HEK293 (cell line): ENCODE data around the gene SPTAN1.

ENCODE experiments used
- CTCF ChIA-PET: fragments of 350-600 bp; formaldehyde crosslinking; extraction: SDS; loops from one replicate; lab custom pipeline; 2021; ENCODE audit warnings: antibody characterized with exemption; lab: Yijun Ruan, JAX
- POLR2A ChIA-PET: fragments of 300-600 bp; formaldehyde crosslinking; extraction: SDS; loops from one replicate; lab custom pipeline; 2020; ENCODE audit warnings: antibody characterized with exemption, inconsistent platforms; lab: Yijun Ruan, JAX
- H3K27ac ChIP-seq: fragments of 200-500 bp; sonication (Bioruptor generic); 2 replicates; pipeline ENCODE4 v1.5.1; 2014; ENCODE audit warnings: low read depth, low read length, control low read depth, inconsistent platforms; ENCODE audit errors: extremely low read depth
- H3K36me3 ChIP-seq, 2 experiments: fragments of 200-500 bp in 1 of 2; sonication (Bioruptor generic) in 1 of 2; 1 replicate in 1 of 2; 2 replicates in 1 of 2; pipeline ENCODE4 v1.5.1; 2014 to 2017; ENCODE audit warnings: inconsistent platforms in 2 of 2, low read length in 2 of 2; ENCODE audit not compliant: control insufficient read depth in 2 of 2, insufficient read depth in 1 of 2
- H3K4me1 ChIP-seq: fragments of 200-500 bp; sonication (Bioruptor generic); 2 replicates; pipeline ENCODE4 v1.5.1; 2014; ENCODE audit warnings: mild to moderate bottlenecking, low read length, inconsistent platforms; ENCODE audit not compliant: control insufficient read depth, insufficient read depth
- H3K4me3 ChIP-seq: 2 replicates; pipeline ENCODE4 v1.5.1; 2011; ENCODE audit warnings: low read depth, mild to moderate bottlenecking, control low read depth, low read length, moderate library complexity
- H3K9me3 ChIP-seq: fragments of 200-500 bp; sonication (Bioruptor generic); 2 replicates; pipeline ENCODE4 v1.5.1; 2014; ENCODE audit warnings: low read depth, low read length, inconsistent platforms; ENCODE audit not compliant: control insufficient read depth, insufficient read depth
- BCL11B ChIP-seq: fragments of 450-650 bp; formaldehyde crosslinking; IDR thresholded peaks from 2 replicates; pipeline ENCODE4 v1.5.1; 2016; ENCODE audit warnings: low read depth, missing biosample characterization, missing genetic modification characterization
- HOXA7 ChIP-seq: sonication (generic); formaldehyde crosslinking; IDR thresholded peaks from 2 replicates; pipeline ENCODE4 v1.8.1; 2022; ENCODE audit warnings: missing genetic modification reagents, borderline replicate concordance
- MYNN ChIP-seq: fragments of 450-650 bp; formaldehyde crosslinking; IDR thresholded peaks from 2 replicates; pipeline ENCODE4 v1.5.1; 2016; ENCODE audit warnings: missing biosample characterization, missing genetic modification characterization, borderline replicate concordance
- MZF1 ChIP-seq: fragments of 450-650 bp; formaldehyde crosslinking; IDR thresholded peaks from 2 replicates; pipeline ENCODE4 v1.5.1; 2017; ENCODE audit warnings: missing biosample characterization, missing genetic modification characterization, borderline replicate concordance
- RBAK ChIP-seq: fragments of 450-650 bp; formaldehyde crosslinking; IDR thresholded peaks from 2 replicates; pipeline ENCODE4 v1.5.1; 2016; ENCODE audit warnings: missing biosample characterization, missing genetic modification characterization
- SP2 ChIP-seq: fragments of 450-650 bp; formaldehyde crosslinking; IDR thresholded peaks from 2 replicates; pipeline ENCODE4 v1.5.1; 2016; ENCODE audit warnings: missing biosample characterization, missing genetic modification characterization
- SP7 ChIP-seq: fragments of 450-650 bp; formaldehyde crosslinking; IDR thresholded peaks from 2 replicates; pipeline ENCODE4 v1.5.1; 2016; ENCODE audit warnings: missing biosample characterization, missing genetic modification characterization
- ZFP37 ChIP-seq: fragments of 450-650 bp; formaldehyde crosslinking; IDR thresholded peaks from 2 replicates; pipeline ENCODE4 v1.5.1; 2016; ENCODE audit warnings: missing biosample characterization, missing genetic modification characterization
- ZFP41 ChIP-seq: fragments of 450-650 bp; formaldehyde crosslinking; IDR thresholded peaks from 2 replicates; pipeline ENCODE4 v1.5.1; 2016; ENCODE audit warnings: missing biosample characterization, missing genetic modification characterization, borderline replicate concordance
- ZNF114 ChIP-seq: fragments of 450-650 bp; formaldehyde crosslinking; IDR thresholded peaks from 2 replicates; pipeline ENCODE4 v1.5.0; 2017; ENCODE audit warnings: missing biosample characterization, missing genetic modification characterization
- ZNF202 ChIP-seq: fragments of 450-650 bp; formaldehyde crosslinking; IDR thresholded peaks from 2 replicates; pipeline ENCODE4 v1.5.1; 2016; ENCODE audit warnings: missing biosample characterization, missing genetic modification characterization, borderline replicate concordance
- ZNF211 ChIP-seq: fragments of 450-650 bp; formaldehyde crosslinking; IDR thresholded peaks from 2 replicates; pipeline ENCODE4 v1.5.1; 2016; ENCODE audit warnings: low read depth, missing biosample characterization, missing genetic modification characterization
- ZNF24 ChIP-seq: fragments of 450-650 bp; formaldehyde crosslinking; IDR thresholded peaks from 2 replicates; pipeline ENCODE4 v1.5.1; 2016; ENCODE audit warnings: missing biosample characterization, missing genetic modification characterization
- ZNF248 ChIP-seq: fragments of 450-650 bp; formaldehyde crosslinking; IDR thresholded peaks from 2 replicates; pipeline ENCODE4 v1.5.1; 2017; ENCODE audit warnings: missing biosample characterization, missing genetic modification characterization
- ZNF274 ChIP-seq, 2 experiments: fragments of 200-500 bp in 1 of 2; fragments of 450-650 bp in 1 of 2; sonication (Bioruptor generic) in 1 of 2; formaldehyde crosslinking in 1 of 2; IDR thresholded peaks; 2 replicates each; pipeline versions ENCODE4 v1.5.1 to v1.6.1; 2014 to 2016; ENCODE audit warnings: borderline replicate concordance in 1 of 2, inconsistent platforms in 1 of 2, low read length in 1 of 2, missing biosample characterization in 1 of 2, missing genetic modification characterization in 1 of 2
- ZNF350 ChIP-seq: fragments of 450-650 bp; formaldehyde crosslinking; IDR thresholded peaks from 2 replicates; pipeline ENCODE4 v1.5.0; 2017; ENCODE audit warnings: missing biosample characterization, mild to moderate bottlenecking, missing genetic modification characterization
- ZNF426 ChIP-seq: fragments of 450-650 bp; formaldehyde crosslinking; IDR thresholded peaks from 2 replicates; pipeline ENCODE4 v1.5.1; 2017; ENCODE audit warnings: missing biosample characterization, missing genetic modification characterization, mild to moderate bottlenecking, inconsistent platforms, moderate library complexity
- ZNF596 ChIP-seq: fragments of 450-650 bp; IDR thresholded peaks from 2 replicates; pipeline ENCODE4 v1.5.0; 2018; ENCODE audit warnings: missing biosample characterization, mild to moderate bottlenecking, missing genetic modification characterization, moderate library complexity
- ZNF629 ChIP-seq: fragments of 450-650 bp; formaldehyde crosslinking; IDR thresholded peaks from 2 replicates; pipeline ENCODE4 v1.5.1; 2017; ENCODE audit warnings: missing biosample characterization, missing genetic modification characterization
- ZNF785 ChIP-seq: fragments of 450-650 bp; formaldehyde crosslinking; IDR thresholded peaks from 2 replicates; pipeline ENCODE4 v1.5.1; 2016; ENCODE audit warnings: missing biosample characterization, missing genetic modification characterization
- ZSCAN23 ChIP-seq: fragments of 450-650 bp; formaldehyde crosslinking; IDR thresholded peaks from 2 replicates; pipeline ENCODE4 v1.5.1; 2016; ENCODE audit warnings: missing biosample characterization, missing genetic modification characterization
- TF ChIP-seq, protein P1 (sequence below): fragments of 450-650 bp; formaldehyde crosslinking; IDR thresholded peaks from 2 replicates; pipeline ENCODE4 v1.5.1; 2016; ENCODE audit warnings: missing biosample characterization, missing genetic modification characterization, low read depth
- TF ChIP-seq, protein P2 (sequence below): fragments of 450-650 bp; formaldehyde crosslinking; IDR thresholded peaks from 2 replicates; pipeline ENCODE4 v1.5.1; 2016; ENCODE audit warnings: missing biosample characterization, missing genetic modification characterization, borderline replicate concordance
- TF ChIP-seq, protein P3 (sequence below): fragments of 450-650 bp; formaldehyde crosslinking; IDR thresholded peaks from 2 replicates; pipeline ENCODE4 v1.5.1; 2016; ENCODE audit warnings: missing biosample characterization, missing genetic modification characterization, borderline replicate concordance

Gene SPTAN1

DNA sequence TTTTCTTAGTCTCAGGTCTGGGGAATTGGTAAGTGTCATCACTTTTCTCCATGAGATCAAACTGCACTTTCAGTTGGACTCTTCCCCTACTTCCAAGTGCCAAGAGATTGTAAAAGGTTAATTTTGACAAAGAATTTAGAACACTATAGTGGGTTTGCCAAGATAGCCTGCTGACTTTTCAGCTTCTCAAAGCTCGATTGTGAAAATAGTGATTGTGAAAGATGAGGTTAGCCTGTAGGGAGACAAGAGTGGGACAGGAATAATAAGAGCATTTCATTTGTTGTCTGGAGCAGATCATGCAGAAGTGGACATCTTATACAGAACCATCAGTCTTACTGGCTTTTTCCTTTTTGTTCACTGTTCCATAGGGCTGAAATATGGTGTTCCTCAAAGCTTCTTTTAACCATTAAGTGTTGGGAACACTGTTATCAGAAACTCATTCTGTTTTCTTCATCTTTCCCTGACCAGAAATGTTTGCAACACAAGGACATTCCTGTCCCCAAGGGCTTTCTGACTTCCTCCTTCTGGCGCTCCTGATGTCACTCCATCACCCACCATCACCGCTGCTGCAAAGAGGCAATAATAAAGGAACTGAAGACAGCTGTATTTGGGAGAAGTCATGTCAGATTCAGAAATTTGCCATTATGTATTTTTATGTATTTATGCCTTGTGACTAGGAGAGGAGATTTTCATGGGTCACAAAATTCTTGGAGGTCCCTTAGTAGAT, 11.6 kb upstream of the SPTAN1 start:
- POLR2A ChIA-PET = interaction anchor here (0.5 to 2.1 kb wide), 2 partner anchors 12 to 419 kb away, joined by 5 to 12 read pairs; partner anchors contain the start of gene SPTAN1
- Histone ChIP-seq H3K36me3 (peaks cover 24 to 62% of the 10 kb centered on the region in 2 experiments; a peak in 2 of 3 replicates), H3K9me3 (no peaks in the 10 kb centered on the region), H3K4me1 (no peaks in the 10 kb centered on the region), H3K4me3 (no peak overlapping the region), H3K27ac (no peak overlapping the region)
- CTCF ChIA-PET = interaction anchor here (1.0 kb wide), 1 partner anchor 274 kb away, joined by 4 read pairs; no protein-coding TSS in a partner anchor
- TF ChIP-seq ZSCAN23 (tag by site-specific recombination) = no peak
- no peak for TF ChIP-seq ZNF629 (tag by site-specific recombination)

DNA sequence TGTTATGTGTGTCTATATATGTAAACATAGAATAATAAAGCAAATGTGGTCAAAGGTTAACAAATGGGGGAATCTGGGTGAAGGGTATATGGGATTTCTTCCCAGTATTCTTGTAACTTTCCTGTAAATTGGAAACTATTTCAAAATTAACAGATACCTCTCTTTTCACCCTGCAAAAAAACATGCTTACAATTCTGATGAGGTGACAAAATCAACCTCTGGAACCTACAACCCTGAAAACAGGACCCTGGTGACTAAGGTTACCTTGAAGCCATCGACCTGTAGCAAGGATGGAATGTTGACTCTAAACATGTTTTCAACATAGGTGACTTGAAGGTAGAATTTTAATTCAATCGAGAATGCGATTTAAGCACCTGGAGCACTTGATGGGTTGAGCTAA, 5.9 kb upstream of the SPTAN1 start:
- Histone ChIP-seq H3K4me3 (no peak overlapping the region), H3K4me1 (no peaks in the 10 kb centered on the region), H3K9me3 (no peaks in the 10 kb centered on the region), H3K36me3 (peaks cover 0 to 6% of the 10 kb centered on the region in 2 experiments; a peak in 2 of 3 replicates), H3K27ac (no peak overlapping the region)
- ChIA-PET CTCF (interaction anchor here (0.8 kb wide), 1 partner anchor 33 kb away, joined by 4 read pairs; no protein-coding TSS in a partner anchor), POLR2A (no interaction called here)
- TF ChIP-seq SP7 (tag by site-specific recombination) = no peak
- TF ChIP-seq MYNN (tag by site-specific recombination) = no peak
- TF ChIP-seq, protein P1, sequence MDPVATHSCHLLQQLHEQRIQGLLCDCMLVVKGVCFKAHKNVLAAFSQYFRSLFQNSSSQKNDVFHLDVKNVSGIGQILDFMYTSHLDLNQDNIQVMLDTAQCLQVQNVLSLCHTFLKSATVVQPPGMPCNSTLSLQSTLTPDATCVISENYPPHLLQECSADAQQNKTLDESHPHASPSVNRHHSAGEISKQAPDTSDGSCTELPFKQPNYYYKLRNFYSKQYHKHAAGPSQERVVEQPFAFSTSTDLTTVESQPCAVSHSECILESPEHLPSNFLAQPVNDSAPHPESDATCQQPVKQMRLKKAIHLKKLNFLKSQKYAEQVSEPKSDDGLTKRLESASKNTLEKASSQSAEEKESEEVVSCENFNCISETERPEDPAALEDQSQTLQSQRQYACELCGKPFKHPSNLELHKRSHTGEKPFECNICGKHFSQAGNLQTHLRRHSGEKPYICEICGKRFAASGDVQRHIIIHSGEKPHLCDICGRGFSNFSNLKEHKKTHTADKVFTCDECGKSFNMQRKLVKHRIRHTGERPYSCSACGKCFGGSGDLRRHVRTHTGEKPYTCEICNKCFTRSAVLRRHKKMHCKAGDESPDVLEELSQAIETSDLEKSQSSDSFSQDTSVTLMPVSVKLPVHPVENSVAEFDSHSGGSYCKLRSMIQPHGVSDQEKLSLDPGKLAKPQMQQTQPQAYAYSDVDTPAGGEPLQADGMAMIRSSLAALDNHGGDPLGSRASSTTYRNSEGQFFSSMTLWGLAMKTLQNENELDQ (tag by site-specific recombination) = no peak
- TF ChIP-seq ZNF211 (tag by site-specific recombination) = no peak
- no peak for TF ChIP-seq ZFP41 (tag by site-specific recombination)
- no peak for TF ChIP-seq ZNF785 (tag by site-specific recombination)
- no peak for TF ChIP-seq MZF1
- TF ChIP-seq ZNF248 (tag by site-specific recombination) = no peak
- TF ChIP-seq ZNF596 (tag by site-specific recombination) = no peak
- TF ChIP-seq, protein P2, sequence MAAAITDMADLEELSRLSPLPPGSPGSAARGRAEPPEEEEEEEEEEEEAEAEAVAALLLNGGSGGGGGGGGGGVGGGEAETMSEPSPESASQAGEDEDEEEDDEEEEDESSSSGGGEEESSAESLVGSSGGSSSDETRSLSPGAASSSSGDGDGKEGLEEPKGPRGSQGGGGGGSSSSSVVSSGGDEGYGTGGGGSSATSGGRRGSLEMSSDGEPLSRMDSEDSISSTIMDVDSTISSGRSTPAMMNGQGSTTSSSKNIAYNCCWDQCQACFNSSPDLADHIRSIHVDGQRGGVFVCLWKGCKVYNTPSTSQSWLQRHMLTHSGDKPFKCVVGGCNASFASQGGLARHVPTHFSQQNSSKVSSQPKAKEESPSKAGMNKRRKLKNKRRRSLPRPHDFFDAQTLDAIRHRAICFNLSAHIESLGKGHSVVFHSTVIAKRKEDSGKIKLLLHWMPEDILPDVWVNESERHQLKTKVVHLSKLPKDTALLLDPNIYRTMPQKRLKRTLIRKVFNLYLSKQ (tag by site-specific recombination) = no peak
- TF ChIP-seq, all 188 proteins: peak for 0

DNA sequence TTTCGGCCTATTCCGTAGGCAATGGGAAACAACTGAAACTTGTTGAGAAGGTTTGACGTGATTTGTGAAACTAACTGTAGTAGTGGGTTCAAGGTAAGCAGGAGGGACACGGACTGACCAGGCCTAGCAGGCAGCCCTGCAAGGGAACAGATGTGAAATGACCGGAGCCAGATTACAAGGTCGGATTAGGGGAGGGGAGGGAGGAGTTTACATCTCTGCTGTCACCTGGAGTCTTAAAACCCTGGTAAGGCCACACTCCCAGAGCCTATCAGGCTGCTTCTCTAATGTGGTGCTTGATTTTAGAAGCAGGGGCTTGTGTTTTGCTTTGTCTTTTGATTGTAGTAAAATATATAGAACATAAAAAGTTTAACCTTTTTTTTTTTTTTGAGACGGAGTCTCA, 3.5 kb upstream of the SPTAN1 start:
- Histone ChIP-seq H3K4me3 (no peak overlapping the region), H3K9me3 (no peaks in the 10 kb centered on the region), H3K27ac (no peak overlapping the region), H3K4me1 (peaks cover 2% of the 10 kb centered on the region), H3K36me3 (no peaks in the 10 kb centered on the region)
- ChIA-PET POLR2A (no interaction called here), CTCF (no interaction called here)
- TF ChIP-seq RBAK (tag by site-specific recombination) (no peak), HOXA7 (no peak), ZNF274 (IDR thresholded peaks at IDR 0.05; ENCODE audit: low read length) (no peak), ZNF274 (tag by site-specific recombination; IDR thresholded peaks at IDR 0.05; ENCODE audit: borderline replicate concordance) (no peak), ZFP37 (no peak), ZNF24 (tag by site-specific recombination) (no peak), ZNF426 (tag by site-specific recombination) (no peak), BCL11B (tag by site-specific recombination) (no peak), ZNF114 (tag by site-specific recombination) (no peak), SP2 (tag by site-specific recombination) (no peak), ZNF202 (tag by site-specific recombination) (no peak), ZNF350 (no peak)
- TF ChIP-seq, protein P3, sequence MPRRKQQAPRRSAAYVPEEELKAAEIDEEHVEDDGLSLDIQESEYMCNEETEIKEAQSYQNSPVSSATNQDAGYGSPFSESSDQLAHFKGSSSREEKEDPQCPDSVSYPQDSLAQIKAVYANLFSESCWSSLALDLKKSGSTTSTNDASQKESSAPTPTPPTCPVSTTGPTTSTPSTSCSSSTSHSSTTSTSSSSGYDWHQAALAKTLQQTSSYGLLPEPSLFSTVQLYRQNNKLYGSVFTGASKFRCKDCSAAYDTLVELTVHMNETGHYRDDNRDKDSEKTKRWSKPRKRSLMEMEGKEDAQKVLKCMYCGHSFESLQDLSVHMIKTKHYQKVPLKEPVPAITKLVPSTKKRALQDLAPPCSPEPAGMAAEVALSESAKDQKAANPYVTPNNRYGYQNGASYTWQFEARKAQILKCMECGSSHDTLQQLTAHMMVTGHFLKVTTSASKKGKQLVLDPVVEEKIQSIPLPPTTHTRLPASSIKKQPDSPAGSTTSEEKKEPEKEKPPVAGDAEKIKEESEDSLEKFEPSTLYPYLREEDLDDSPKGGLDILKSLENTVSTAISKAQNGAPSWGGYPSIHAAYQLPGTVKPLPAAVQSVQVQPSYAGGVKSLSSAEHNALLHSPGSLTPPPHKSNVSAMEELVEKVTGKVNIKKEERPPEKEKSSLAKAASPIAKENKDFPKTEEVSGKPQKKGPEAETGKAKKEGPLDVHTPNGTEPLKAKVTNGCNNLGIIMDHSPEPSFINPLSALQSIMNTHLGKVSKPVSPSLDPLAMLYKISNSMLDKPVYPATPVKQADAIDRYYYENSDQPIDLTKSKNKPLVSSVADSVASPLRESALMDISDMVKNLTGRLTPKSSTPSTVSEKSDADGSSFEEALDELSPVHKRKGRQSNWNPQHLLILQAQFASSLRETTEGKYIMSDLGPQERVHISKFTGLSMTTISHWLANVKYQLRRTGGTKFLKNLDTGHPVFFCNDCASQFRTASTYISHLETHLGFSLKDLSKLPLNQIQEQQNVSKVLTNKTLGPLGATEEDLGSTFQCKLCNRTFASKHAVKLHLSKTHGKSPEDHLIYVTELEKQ (tag by site-specific recombination) = no peak
